Measurements from ENCODE around the gene SMC3.

- no peak for TF ChIP-seq CTCF (IDR thresholded peaks at IDR 0.05; ENCODE audit: low read depth, low read length, missing input control)
- no peak for TF ChIP-seq RAD21 (IDR thresholded peaks at IDR 0.05)
- no peak for TF ChIP-seq YY1 (IDR thresholded peaks at IDR 0.05)
- no peak for TF ChIP-seq JUND (IDR thresholded peaks at IDR 0.05)
- no peak for TF ChIP-seq TAF1 (conservative IDR thresholded peaks at IDR 0.05)
- TF ChIP-seq ATF3 (IDR thresholded peaks at IDR 0.05), result no peak
- TF ChIP-seq MAX (IDR thresholded peaks at IDR 0.05), result no peak
- TF ChIP-seq EGR1 (IDR thresholded peaks at IDR 0.05; ENCODE audit: low read depth in 2 of 2), result no peak
Observed at GRCh38 chr10:110625356-110625894, 57.9 kb downstream of the SMC3 start.
